HepG2 (cell line): ENCODE measurements around the gene CLCNKA. TPM values are rescaled to one million over a fixed set of nuclear protein-coding genes. Genes with fewer than 3 reads are reported as not detected.

ENCODE experiments used
- ATAC-seq: fragments of 200-7000 bp; cut with Tn5 transposase; 3 replicates; pipeline ENCODE4 v1.9.1; 2020; ENCODE audit warnings: mild to moderate bottlenecking, moderate library complexity
- BruUV-seq: library from RNA; stranded (reverse); fragments of 400-500 nt; replicated peaks from 2 replicates; lab custom pipeline; 2021; lab: Mats Ljungman, UMichigan
- CTCF ChIA-PET: fragments of 300-600 bp; formaldehyde crosslinking; extraction: SDS; loops from one replicate; lab custom pipeline; 2021; ENCODE audit warnings: low total read pairs, inconsistent platforms, low intra/inter-chr PET ratio; lab: Yijun Ruan, JAX
- POLR2A ChIA-PET: fragments of 350-600 bp; sonication (Branson Sonifier 250); formaldehyde crosslinking; loops from one replicate; lab custom pipeline; 2020; ENCODE audit warnings: antibody characterized with exemption, inconsistent platforms; lab: Yijun Ruan, JAX
- DNase-seq: peaks from one replicate; pipeline ENCODE4 v3.0.0-alpha.2; 2015; ENCODE audit warnings: low spot score
- FAIRE-seq: peaks from 3 replicates; lab custom pipeline; 2011; peaks lifted over from hg19 to GRCh38; lab: Jason Lieb, UNC
- H2AFZ ChIP-seq: one replicate; pipeline ENCODE4 v1.6.1; 2011; ENCODE audit warnings: low read length, inconsistent platforms
- H3K27ac ChIP-seq: fragments of 300-600 bp; 3 replicates; pipeline ENCODE4 v1.8.0; 2011; ENCODE audit warnings: mixed run types, mild to moderate bottlenecking, mixed read lengths, low read length, inconsistent platforms; ENCODE audit not compliant: insufficient read depth; ENCODE audit errors: extremely low read length
- H3K27me3 ChIP-seq, 2 experiments: fragments of 200-600 bp in 1 of 2; 2 replicates in 1 of 2; 3 replicates in 1 of 2; pipeline versions ENCODE4 v1.6.0 to v1.8.0; 2011; ENCODE audit warnings: low read length in 2 of 2, mild to moderate bottlenecking in 2 of 2, moderate library complexity in 2 of 2, inconsistent platforms in 1 of 2; ENCODE audit not compliant: insufficient read depth in 2 of 2, control insufficient read depth in 1 of 2
- H3K36me3 ChIP-seq, 2 experiments: fragments of 200-600 bp in 1 of 2; replicated peaks in 1 of 2; 2 replicates in 1 of 2; 3 replicates in 1 of 2; pipeline versions ENCODE4 v1.5.1 to v1.8.0; 2011; ENCODE audit warnings: low read length in 2 of 2, inconsistent platforms in 1 of 2; ENCODE audit not compliant: insufficient read depth in 2 of 2, control insufficient read depth in 1 of 2
- H3K4me1 ChIP-seq: 2 replicates; pipeline ENCODE4 v1.5.1; 2012; ENCODE audit warnings: low read length, inconsistent platforms; ENCODE audit not compliant: insufficient read depth
- H3K4me2 ChIP-seq: 2 replicates; pipeline ENCODE4 v1.6.0; 2011; ENCODE audit warnings: low read depth, low read length, inconsistent platforms
- H3K4me3 ChIP-seq, 3 experiments: fragments of 200-600 bp in 1 of 3; sonication (generic), shearing (Covaris generic) in 1 of 3; replicated peaks in 1 of 3; 2 replicates each; pipeline ENCODE4 v1.5.1; 2011 to 2016; ENCODE audit warnings: low read length in 3 of 3, inconsistent platforms in 2 of 3, low read depth in 2 of 3, mild to moderate bottlenecking in 2 of 3, control low read depth in 1 of 3, mixed read lengths in 1 of 3; ENCODE audit not compliant: insufficient read depth in 1 of 3
- H3K79me2 ChIP-seq: one replicate; pipeline ENCODE4 v1.6.1; 2011; ENCODE audit warnings: low read length, inconsistent platforms; ENCODE audit not compliant: insufficient read depth
- H3K9ac ChIP-seq: 2 replicates; pipeline ENCODE4 v1.6.0; 2011; ENCODE audit warnings: mild to moderate bottlenecking, low read depth, low read length, inconsistent platforms; ENCODE audit not compliant: insufficient read depth
- H3K9me3 ChIP-seq: 2 replicates; pipeline ENCODE4 v1.5.1; 2012; ENCODE audit warnings: mild to moderate bottlenecking, low read length
- H4K20me1 ChIP-seq: 2 replicates; pipeline ENCODE4 v1.6.0; 2011; ENCODE audit warnings: inconsistent platforms, mild to moderate bottlenecking, low read length, moderate library complexity; ENCODE audit not compliant: insufficient read depth
- BHLHE40 ChIP-seq: IDR thresholded peaks from 2 replicates; pipeline ENCODE4 v1.6.1; 2011; ENCODE audit warnings: low read length, improper control_type of control experiment
- FOSL2 ChIP-seq: sonication (generic); formaldehyde crosslinking; IDR thresholded peaks from 2 replicates; pipeline ENCODE4 v1.4.0; 2020; ENCODE audit warnings: missing genetic modification reagents
- GATAD2A ChIP-seq: IDR thresholded peaks from 2 replicates; pipeline ENCODE4 v1.6.1; 2016
- HNRNPL ChIP-seq: fragments of 200-400 bp; formaldehyde crosslinking; IDR thresholded peaks from 2 replicates; pipeline ENCODE4 v1.6.1; 2017; ENCODE audit warnings: mild to moderate bottlenecking, low read depth, low read length
- JARID2 ChIP-seq: sonication (generic); formaldehyde crosslinking; IDR thresholded peaks from 2 replicates; pipeline ENCODE4 v1.8.1; 2023; ENCODE audit warnings: missing genetic modification reagents, inconsistent platforms; ENCODE audit not compliant: insufficient replicate concordance
- ZBTB38 ChIP-seq: sonication (generic); formaldehyde crosslinking; IDR thresholded peaks from 2 replicates; pipeline ENCODE4 v1.5.1; 2020; ENCODE audit warnings: mild to moderate bottlenecking, missing genetic modification reagents
- WGBS: methylation state at CpG from one replicate; pipeline ENCODE4 v1.1.6; 2017; ENCODE audit warnings: low lambda C conversion rate; 5-methylcytosine and 5-hydroxymethylcytosine counted together
- in situ Hi-C: cut with HindIII; loops from 2 replicates; pipeline ENCODE4 v1.10.0; 2017; ENCODE audit warnings: low pct_unique_long_range_greater_than_20kb; ENCODE audit not compliant: extremely low pct_ligation_motif_present
- intact Hi-C: fragments of 100-400 bp; cut with micrococcal nuclease; formaldehyde crosslinking; loops from one replicate; pipeline ENCODE4 v1.10.0; 2022; ENCODE audit not compliant: unreplicated experiment
- polyA plus RNA-seq, 8 experiments: library from polyadenylated mRNA; depleted of rRNA in 3 of 8; stranded (reverse) in 7 of 8; unstranded in 1 of 8; fragments of >200 nt; fragmentation: Illumina TruSeq in 4 of 8; extraction: Trizol in 4 of 8; gene quantifications; 2 replicates each; pipeline versions ENCODE4 v1.2.1 to v1.2.3, GENCODE V29; 2011 to 2016; ENCODE audit warnings: low read depth in 4 of 8, missing spikeins in 1 of 8, mixed read lengths in 1 of 8; ENCODE audit not compliant: insufficient read depth in 1 of 8
- total RNA-seq, 5 experiments: library from RNA; depleted of rRNA; stranded (reverse); fragments of >200 nt; fragmentation: Illumina TruSeq; extraction: Trizol; gene quantifications; 2 replicates each; pipeline ENCODE4 v1.2.3, GENCODE V29; 2016; ENCODE audit warnings: low read depth in 1 of 5
- TF ChIP-seq, protein P1 (sequence below): sonication (generic); formaldehyde crosslinking; IDR thresholded peaks from 2 replicates; pipeline ENCODE4 v1.9.0; 2022; ENCODE audit warnings: low read depth, missing genetic modification reagents
- TF ChIP-seq, protein P2 (sequence below): sonication (generic); formaldehyde crosslinking; IDR thresholded peaks from 2 replicates; pipeline ENCODE4 v1.4.0; 2020; ENCODE audit warnings: mild to moderate bottlenecking, missing genetic modification reagents

The CLCNKA gene
- total and polyA plus RNA-seq, 2 of the 13 experiments (the other 11 are each of a cell fraction or from before 2014, with no cell fraction given), result 0.03 TPM; not detected in 1

DNA sequence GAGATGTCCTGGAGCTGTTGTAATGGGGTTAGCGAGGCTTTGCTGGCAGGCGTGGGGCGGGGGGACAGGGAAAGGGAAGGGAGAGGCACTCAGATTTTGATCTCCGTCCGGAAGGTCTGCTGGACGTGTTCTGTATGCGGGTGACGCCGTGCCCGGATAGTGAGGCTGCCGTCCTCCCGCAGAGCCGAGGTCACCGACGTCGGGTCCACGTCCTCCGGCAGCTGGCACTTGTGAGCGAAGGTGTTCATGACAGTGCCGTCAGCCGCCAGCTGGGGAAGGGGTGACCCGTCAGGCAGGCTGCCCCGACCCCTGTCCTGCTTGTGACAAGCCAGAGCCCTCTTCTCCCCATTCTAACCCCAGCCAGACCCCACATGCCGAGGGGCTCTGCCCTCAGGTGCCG, 6.3 kb upstream of the CLCNKA start:
- H2AFZ ChIP-seq, result no peak overlapping the region
- peaks cover 73% of the 10 kb centered on the region for H3K4me1 ChIP-seq
- H3K27me3 ChIP-seq, result peaks cover 10 to 70% of the 10 kb centered on the region in 2 experiments; a peak in 4 of 5 replicates
- no TSS peak for BruUV-seq
- in situ Hi-C loops, result no loop called here
- no peak for ATAC-seq
- peak overlapping the region; percentile 71; the same call in 1 of the 2 replicates for H3K4me2 ChIP-seq
- H3K79me2 ChIP-seq, result no peaks in the 10 kb centered on the region
- no peaks in the 10 kb centered on the region for H3K36me3 ChIP-seq
- H3K9ac ChIP-seq, result no peak overlapping the region
- H3K9me3 ChIP-seq, result no peaks in the 10 kb centered on the region
- TF ChIP-seq GATAD2A (CRISPR knock-in tag), result no peak
- TF ChIP-seq JARID2 (CRISPR knock-in tag), result no peak
- peak; percentile 57; the same call in 1 of the 2 replicates for TF ChIP-seq ZBTB38
- TF ChIP-seq, all 625 proteins: peak for 1
- ChIA-PET POLR2A (no interaction called here), CTCF (no interaction called here)
- H3K27ac ChIP-seq, result no peak overlapping the region
- no peaks in the 10 kb centered on the region for H4K20me1 ChIP-seq
- intact Hi-C loops, result no loop called here
- FAIRE-seq (no peak), DNase-seq (no peak)
- H3K4me3 ChIP-seq, result peak overlapping the region in 1 of 3 experiments; percentile 63; a peak in 1 of 6 replicates
- 74% methylated on average over 5 of the region's 25 CpGs for WGBS

DNA sequence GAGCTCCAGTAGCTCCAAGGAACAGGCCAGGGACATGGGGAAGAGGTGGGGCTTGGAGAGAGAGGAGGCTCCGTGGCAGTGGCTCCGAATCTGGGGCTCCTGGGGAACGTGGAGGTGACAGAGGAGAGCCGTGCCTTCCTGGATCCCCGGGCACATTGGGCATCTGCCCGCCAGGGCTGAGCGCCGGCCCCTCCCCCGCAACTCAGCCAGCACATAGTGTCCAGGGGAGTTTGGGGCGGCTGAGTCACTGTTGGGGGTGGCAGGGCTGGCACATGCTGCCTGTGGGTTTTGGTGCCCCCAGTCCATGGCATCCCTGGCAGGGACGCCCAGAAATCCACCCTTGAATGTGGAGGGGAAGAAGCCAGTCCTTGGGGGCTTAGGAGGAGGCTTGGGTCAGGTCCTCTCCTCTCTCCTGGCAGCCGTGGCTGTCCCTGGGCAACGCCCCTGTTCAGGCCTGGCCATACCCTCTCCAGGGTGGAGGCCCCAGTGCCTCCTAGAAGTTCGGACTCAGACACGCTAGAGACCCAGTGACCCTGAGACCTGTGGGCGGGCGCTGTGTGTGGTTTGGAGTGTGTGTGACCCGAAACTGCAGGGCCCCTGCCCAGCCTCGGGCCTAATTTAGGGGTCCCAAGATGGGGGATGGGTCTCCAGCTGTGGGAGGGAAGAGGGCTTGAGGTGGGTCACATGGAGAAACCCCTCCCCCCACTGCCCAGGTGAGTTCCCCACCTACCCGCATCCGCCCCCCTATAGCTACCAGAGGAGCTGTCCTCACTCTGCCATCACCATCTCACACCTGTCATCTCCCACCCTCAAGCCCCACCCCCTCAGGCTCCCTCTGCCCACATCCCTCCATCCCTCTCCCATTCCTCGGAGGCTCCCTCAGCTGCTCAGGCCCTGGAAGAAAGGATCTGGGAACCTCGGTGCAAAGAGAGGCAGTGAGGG, 5.6 kb upstream of the CLCNKA start:
- Histone ChIP-seq H3K27me3 (peaks cover 10 to 76% of the 10 kb centered on the region in 2 experiments; a peak in 4 of 5 replicates), H3K9ac (no peak overlapping the region), H4K20me1 (no peaks in the 10 kb centered on the region), H3K27ac (no peak overlapping the region), H3K79me2 (no peaks in the 10 kb centered on the region), H3K36me3 (no peaks in the 10 kb centered on the region), H3K4me2 (no peak overlapping the region; the same call in 1 of the 2 replicates), H3K4me3 (peak overlapping the region in 1 of 3 experiments; percentile 9; a peak in 1 of 6 replicates), H3K4me1 (peaks cover 75% of the 10 kb centered on the region), H2AFZ (no peak overlapping the region), H3K9me3 (no peaks in the 10 kb centered on the region)
- intact Hi-C loops (no loop called here), in situ Hi-C loops (no loop called here)
- no TSS peak for BruUV-seq
- FAIRE-seq (no peak), ATAC-seq (no peak), DNase-seq (no peak)
- ChIA-PET CTCF (no interaction called here), POLR2A (no interaction called here)
- 21% methylated on average over 14 of the region's 23 CpGs for WGBS
- TF ChIP-seq, protein P1, sequence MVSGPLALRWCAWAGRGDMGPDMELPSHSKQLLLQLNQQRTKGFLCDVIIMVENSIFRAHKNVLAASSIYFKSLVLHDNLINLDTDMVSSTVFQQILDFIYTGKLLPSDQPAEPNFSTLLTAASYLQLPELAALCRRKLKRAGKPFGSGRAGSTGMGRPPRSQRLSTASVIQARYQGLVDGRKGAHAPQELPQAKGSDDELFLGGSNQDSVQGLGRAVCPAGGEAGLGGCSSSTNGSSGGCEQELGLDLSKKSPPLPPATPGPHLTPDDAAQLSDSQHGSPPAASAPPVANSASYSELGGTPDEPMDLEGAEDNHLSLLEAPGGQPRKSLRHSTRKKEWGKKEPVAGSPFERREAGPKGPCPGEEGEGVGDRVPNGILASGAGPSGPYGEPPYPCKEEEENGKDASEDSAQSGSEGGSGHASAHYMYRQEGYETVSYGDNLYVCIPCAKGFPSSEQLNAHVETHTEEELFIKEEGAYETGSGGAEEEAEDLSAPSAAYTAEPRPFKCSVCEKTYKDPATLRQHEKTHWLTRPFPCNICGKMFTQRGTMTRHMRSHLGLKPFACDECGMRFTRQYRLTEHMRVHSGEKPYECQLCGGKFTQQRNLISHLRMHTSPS (CRISPR knock-in tag), result 0 out of 2 replicates have a peak, but pooled peaks have one; percentile 48
- TF ChIP-seq, protein P2, sequence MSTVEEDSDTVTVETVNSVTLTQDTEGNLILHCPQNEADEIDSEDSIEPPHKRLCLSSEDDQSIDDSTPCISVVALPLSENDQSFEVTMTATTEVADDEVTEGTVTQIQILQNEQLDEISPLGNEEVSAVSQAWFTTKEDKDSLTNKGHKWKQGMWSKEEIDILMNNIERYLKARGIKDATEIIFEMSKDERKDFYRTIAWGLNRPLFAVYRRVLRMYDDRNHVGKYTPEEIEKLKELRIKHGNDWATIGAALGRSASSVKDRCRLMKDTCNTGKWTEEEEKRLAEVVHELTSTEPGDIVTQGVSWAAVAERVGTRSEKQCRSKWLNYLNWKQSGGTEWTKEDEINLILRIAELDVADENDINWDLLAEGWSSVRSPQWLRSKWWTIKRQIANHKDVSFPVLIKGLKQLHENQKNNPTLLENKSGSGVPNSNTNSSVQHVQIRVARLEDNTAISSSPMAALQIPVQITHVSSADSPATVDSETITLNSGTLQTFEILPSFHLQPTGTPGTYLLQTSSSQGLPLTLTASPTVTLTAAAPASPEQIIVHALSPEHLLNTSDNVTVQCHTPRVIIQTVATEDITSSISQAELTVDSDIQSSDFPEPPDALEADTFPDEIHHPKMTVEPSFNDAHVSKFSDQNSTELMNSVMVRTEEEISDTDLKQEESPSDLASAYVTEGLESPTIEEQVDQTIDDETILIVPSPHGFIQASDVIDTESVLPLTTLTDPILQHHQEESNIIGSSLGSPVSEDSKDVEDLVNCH, result no peak
- TF ChIP-seq HNRNPL (peak; percentile 81), BHLHE40 (peak; percentile 48; the same call in 1 of the 2 replicates), FOSL2 (CRISPR knock-in tag) (0 out of 2 replicates have a peak, but pooled peaks have one; percentile 7)
